ENCODE data around the gene HBB. TPM values are rescaled to one million over a fixed set of nuclear protein-coding genes. Genes with fewer than 3 reads are reported as not detected.
A peak's percentile ranks its signal among the peaks of the same experiment; 100 is the strongest.

HBB gene
- total and polyA plus RNA-seq, 2 of the 4 experiments (the other 2 are of a cell fraction), result 0.24 TPM; not detected in 1

DNA sequence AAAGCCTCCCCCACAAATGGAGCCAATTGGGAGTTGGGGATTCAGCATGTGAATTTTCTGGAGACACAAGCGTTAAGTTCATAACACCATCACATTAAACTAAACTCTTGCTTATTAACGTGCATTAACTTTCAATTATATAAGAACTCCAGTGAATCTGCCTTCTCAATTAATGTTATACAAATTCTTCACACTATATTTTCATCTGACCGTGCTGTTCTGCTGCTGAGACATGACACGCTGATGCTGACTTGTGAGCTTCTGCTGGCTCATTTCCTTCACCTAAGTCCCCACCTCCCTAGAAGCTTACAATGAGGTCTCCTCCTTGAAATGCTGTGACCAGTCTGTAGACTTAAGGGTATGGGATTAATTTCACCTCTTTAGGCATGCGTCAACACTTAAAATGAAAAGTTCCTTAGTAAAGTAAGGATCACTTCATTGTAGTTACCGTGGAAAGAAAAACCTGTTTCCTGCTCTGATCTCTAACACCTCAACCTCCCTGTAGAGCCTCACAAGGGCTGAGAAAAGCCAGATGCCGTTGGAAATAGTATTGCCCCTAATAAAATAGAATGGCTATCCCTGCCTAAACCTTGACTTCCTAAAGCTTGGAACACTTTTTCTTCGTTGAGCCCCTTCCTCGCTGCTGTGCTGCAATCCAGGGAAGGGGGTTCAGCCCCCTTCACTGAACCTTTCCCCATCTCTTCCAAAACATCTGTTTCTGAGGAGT is 25.5 kb upstream of the HBB start:
- Histone ChIP-seq H2BK120ac (ENCODE audit: low read depth, low read length) (no peak overlapping the region), H2BK20ac (ENCODE audit: low read depth, low read length) (no peak overlapping the region), H3K4me1 (ENCODE audit: control insufficient read depth, insufficient read depth, low read length) (no peaks in the 10 kb centered on the region), H2BK5ac (ENCODE audit: low read depth, low read length, poor library complexity, severe bottlenecking) (no peak overlapping the region), H2BK15ac (ENCODE audit: low read depth, low read length) (0 out of 3 replicates have a peak overlapping the region, but pooled peaks have one; percentile 37), H3K36me3 (ENCODE audit: control insufficient read depth, insufficient read depth, low read length) (no peaks in the 10 kb centered on the region), H3K23ac (ENCODE audit: low read depth, low read length) (no peak overlapping the region), H4K91ac (ENCODE audit: insufficient read depth, low read depth, low read length) (no peak overlapping the region), H4K8ac (ENCODE audit: low read depth in 2 of 2, low read length in 2 of 2) (no peak overlapping the region), H3K4ac (ENCODE audit: low read depth, low read length) (no peak overlapping the region), H3K27ac (ENCODE audit: insufficient read depth, low read length) (no peak overlapping the region), H4K20me1 (ENCODE audit: insufficient read depth, low read length) (no peaks in the 10 kb centered on the region), H4K5ac (ENCODE audit: low read depth, low read length) (no peak overlapping the region), H2AK9ac (replicated peaks; ENCODE audit: low read depth, low read length, poor library complexity) (no peak overlapping the region), H3K18ac (ENCODE audit: low read depth, low read length) (no peak overlapping the region; the same call in 1 of the 2 replicates), H3K9me3 (ENCODE audit: control insufficient read depth, insufficient read depth, low read length) (no peaks in the 10 kb centered on the region), H3K79me1 (ENCODE audit: low read depth in 1 of 2, low read length in 2 of 2) (no peaks in the 10 kb centered on the region), H3K56ac (ENCODE audit: extremely low read depth, insufficient read depth, low read length) (no peak overlapping the region), H2AK5ac (ENCODE audit: low read depth, low read length) (no peak overlapping the region), H3K27me3 (ENCODE audit: control insufficient read depth, insufficient read depth, low read length) (no peaks in the 10 kb centered on the region), H3K4me2 (ENCODE audit: low read depth, low read length) (no peak overlapping the region), H2AFZ (replicated peaks; ENCODE audit: low read length, poor library complexity) (no peak overlapping the region), H3K9me1 (ENCODE audit: insufficient read depth, low read length) (peaks cover 2% of the 10 kb centered on the region; the same call in 1 of the 2 replicates), H3K9ac (ENCODE audit: low read depth, low read length) (no peak overlapping the region), H3K14ac (replicated peaks; ENCODE audit: low read depth, low read length) (no peak overlapping the region), H3K4me3 (ENCODE audit: insufficient read depth, low read depth, low read length) (no peak overlapping the region)
- no peak for DNase-seq
- 87% methylated on average over 3 of the region's 9 CpGs; no CpG with 5 or more reads in 1 of the 2 experiments for WGBS, 2 experiments (ENCODE audit: extremely low coverage in 2 of 2, insufficient read length in 1 of 2)
- ChIA-PET CTCF (no interaction called here), POLR2A (ENCODE audit: unreplicated experiment) (no interaction called here)
- intact Hi-C loops (cut with micrococcal nuclease) (no loop called here), in situ Hi-C loops (cut with MboI; ENCODE audit: low sequenced_read_pairs) (no loop called here), dilution Hi-C loops (cut with HindIII; ENCODE audit: low sequenced_read_pairs, unreplicated experiment) (no loop called here)
- no peak for ATAC-seq (ENCODE audit: low read depth)
- BruUV-seq (replicated peaks), result no TSS peak
- TF ChIP-seq NFE2L2 (IDR thresholded peaks at IDR 0.05; ENCODE audit: low read depth, low read length) (no peak), MAFK (IDR thresholded peaks at IDR 0.05; ENCODE audit: low read depth, low read length) (no peak), CEBPB (IDR thresholded peaks at IDR 0.05; ENCODE audit: low read depth, low read length) (no peak)
